GM12872 (cell line): Measurements from ENCODE around the gene SLC29A2.
A peak's percentile ranks its signal among the peaks of the same experiment; 100 is the strongest.

ENCODE experiments used
- TF ChIP-seq, protein P1 (sequence below): IDR thresholded peaks from 3 replicates; pipeline ENCODE4 v1.5.1; 2011; ENCODE audit warnings: low read depth, mild to moderate bottlenecking, low read length, moderate library complexity; ENCODE audit not compliant: insufficient read depth

The SLC29A2 gene

GRCh38 chr11:66407651-66408050 is 36.1 kb upstream of the SLC29A2 start:
- TF ChIP-seq, protein P1, sequence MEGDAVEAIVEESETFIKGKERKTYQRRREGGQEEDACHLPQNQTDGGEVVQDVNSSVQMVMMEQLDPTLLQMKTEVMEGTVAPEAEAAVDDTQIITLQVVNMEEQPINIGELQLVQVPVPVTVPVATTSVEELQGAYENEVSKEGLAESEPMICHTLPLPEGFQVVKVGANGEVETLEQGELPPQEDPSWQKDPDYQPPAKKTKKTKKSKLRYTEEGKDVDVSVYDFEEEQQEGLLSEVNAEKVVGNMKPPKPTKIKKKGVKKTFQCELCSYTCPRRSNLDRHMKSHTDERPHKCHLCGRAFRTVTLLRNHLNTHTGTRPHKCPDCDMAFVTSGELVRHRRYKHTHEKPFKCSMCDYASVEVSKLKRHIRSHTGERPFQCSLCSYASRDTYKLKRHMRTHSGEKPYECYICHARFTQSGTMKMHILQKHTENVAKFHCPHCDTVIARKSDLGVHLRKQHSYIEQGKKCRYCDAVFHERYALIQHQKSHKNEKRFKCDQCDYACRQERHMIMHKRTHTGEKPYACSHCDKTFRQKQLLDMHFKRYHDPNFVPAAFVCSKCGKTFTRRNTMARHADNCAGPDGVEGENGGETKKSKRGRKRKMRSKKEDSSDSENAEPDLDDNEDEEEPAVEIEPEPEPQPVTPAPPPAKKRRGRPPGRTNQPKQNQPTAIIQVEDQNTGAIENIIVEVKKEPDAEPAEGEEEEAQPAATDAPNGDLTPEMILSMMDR = no peak

DNA sequence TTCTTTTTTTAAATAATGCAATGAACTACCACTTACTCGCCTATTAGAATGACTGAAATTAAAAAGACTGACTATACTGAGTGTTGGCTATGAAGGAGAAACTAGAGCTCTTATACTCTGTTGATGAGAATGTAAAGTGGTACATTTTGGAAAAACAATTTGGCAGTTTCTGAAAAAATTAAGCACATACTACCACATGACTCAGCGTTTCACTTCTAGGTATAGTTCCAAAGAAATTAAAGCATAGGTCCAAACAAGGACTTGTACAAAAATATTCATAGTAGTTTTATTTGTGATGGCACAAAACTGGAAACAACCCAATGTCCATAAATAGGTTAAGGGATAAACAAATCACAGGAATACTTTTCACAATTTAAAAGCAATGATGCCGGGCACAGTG is 22.4 kb upstream of the SLC29A2 start:
- TF ChIP-seq, protein P1 = no peak

DNA sequence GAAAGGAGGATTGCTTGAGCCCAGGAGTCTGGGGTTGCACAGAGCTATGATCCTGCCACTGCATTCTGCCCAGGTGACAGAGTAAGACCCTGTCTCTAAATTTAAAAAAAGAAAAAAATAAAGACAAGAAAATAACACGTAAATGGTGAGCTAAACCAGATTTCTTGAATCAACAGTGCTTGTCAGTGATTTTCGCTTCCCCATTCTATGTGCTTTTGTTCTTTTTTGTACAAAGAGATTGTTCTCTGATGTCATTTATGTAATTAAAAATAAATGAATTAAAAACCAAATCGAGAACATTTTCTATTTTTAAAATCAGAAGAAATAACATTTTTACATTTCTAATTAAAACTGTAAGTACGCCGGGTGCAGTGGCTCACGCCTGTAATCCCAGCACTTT is 19.8 kb upstream of the SLC29A2 start:
- TF ChIP-seq, protein P1 = no peak

DNA sequence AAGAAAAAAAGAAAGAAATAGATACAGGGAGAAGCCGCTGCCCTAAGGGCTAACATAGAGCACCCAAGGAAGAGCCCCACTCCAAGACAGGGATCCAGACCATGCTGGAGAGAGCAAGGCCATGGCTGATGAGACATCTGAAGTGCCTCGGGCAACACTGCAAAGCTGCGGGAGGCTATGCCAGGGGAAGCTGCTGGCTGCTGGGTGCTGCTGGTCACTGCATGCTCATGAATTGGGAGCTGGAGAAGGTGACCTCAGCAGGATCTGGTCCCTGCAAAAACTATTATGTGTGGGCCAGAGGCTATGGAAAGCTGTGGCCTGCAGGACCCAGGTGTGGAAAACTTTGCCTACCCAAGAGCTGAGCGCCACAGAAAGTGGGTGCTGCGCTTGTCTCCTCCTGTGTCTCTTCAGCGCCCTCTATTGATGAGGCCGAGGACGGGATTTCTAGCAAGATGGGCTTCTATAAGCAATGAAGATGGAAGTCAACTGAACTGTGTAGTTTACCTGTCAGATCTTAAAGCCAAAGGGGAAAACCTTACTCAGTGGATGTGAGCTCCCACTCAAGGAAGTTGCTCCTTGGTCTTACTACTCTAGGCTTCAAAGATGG is 17.3 kb upstream of the SLC29A2 start:
- TF ChIP-seq, protein P1 = peak; percentile 89

DNA sequence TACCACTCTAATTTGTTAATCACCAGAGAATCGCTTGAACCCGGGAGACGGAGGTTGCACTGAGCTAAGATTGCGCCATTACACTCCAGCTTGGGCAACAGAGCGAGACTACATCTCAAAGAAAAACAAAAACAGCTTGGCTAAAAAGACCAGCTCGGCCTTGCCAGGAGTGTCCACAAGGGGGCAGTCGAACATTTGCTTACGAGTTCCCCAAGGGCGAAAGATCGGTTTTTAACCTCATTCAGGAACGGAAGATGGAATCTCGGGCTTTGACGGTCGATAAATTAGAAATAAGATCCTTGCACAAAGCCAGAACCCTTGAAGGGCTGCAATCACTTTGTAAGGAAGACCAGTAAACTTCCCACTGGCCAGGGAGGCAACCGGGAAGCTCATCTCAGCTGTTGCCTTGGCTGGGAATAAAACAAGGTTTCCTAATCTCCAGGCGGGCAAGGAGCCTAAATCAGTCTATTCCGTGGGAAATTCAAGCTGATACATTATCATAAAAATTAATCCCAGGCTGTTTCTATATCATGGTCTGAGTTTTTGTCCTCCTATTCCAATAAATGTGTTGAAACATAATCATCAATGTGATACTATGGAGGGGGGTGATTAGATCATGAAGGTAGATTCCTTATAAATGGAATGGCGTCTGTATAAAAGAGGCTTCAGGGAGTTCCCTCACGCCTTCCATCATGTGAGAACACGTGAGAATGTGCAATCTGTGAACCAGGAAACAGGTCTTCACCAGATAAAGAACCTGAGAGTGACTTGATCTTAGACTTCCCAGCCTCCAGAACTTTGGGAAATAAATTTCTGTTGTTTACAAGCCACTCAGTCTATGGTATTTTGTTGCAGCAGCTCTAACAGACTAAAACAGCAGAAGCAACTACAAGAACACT is 14.9 kb upstream of the SLC29A2 start:
- TF ChIP-seq, protein P1 = peak; percentile 96

DNA sequence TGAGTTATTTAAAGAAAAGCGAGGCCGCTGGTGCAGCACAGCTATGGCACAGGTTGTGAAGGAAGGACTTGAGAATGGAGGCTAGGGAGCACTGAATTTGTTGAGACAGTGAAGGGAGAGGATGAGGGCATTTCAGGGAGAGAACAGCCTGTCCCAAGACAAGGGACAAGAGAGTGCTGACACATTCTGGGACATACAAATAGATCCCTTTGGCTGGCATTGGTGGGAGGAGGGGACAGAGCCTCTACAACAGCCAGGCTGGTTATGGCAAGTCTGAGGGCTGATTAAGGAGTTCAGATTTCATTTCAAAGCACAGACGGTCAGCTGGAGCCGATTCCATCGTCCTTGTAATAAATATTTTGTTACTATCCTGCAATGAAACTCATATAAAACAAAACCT is 1.7 kb upstream of the SLC29A2 start:
- TF ChIP-seq, protein P1 = no peak

DNA sequence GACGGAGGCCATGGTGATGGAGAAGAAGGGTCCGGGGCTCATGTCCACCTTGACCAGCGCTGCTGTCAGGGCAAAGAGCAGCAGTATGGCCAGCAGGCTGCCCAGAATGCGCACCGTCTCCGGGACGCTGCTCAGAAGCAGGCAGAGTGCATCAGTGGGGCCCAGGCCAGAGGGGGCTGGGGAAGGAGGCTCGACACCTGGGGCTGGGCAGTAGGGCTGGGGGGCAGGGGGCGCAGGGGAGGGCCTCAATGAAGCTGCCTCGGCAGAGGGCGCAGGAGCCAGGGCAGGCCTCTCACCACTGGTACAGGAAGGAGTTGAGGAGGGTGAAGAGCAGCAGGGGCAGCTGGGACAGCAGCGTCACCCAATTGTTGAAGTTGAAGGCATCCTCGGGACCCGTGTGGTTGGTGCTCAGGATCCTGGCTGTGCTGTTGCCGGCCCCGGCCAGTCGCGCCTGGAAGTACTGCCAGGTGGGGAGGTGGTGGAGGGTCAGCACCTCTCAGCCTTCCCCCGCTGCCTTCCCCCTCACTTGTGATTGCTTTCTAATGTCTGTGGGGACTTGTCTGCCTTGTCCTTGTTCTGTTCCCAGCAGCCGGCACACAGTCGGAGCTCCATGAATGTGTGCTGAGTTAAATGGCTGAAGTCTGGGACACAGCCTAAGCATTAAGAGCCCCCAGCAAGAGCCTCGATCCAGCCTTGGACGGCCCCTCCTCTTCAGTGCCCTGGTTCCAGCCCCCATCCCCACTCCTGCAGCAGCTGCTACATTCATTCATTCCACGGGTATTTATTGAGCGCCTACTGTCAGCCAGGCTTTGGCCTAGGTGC is 2.3 kb downstream of the SLC29A2 start:
- TF ChIP-seq, protein P1 = no peak
